Peyer's patch (tissue), 4 donors: ENCODE results near the gene ILKAP.

ENCODE experiments used
- CTCF ChIP-seq, 6 experiments: fragments of 450-650 bp in 4 of 6; fragments of 200-600 bp in 2 of 6; sonication (generic) in 1 of 6; IDR thresholded peaks; one replicate each; pipeline ENCODE4 v1.5.1; 2017 to 2019; ENCODE audit warnings: antibody characterized with exemption in 6 of 6, mild to moderate bottlenecking in 3 of 6, moderate library complexity in 1 of 6
- POLR2A ChIP-seq, 2 donors: fragments of 450-650 bp; IDR thresholded peaks; one replicate each; pipeline ENCODE4 v1.5.1; 2017; ENCODE audit warnings: antibody characterized with exemption in 2 of 2, mild to moderate bottlenecking in 2 of 2, moderate library complexity in 2 of 2

- TF ChIP-seq POLR2A (IDR thresholded peaks at IDR 0.05) (no peak), CTCF (IDR thresholded peaks at IDR 0.05) (no peak)
Measured at GRCh38 chr2:238187618-238188548, 15.6 kb downstream of the ILKAP start.
